GM18511 (cell line): Measurements from ENCODE around the gene ZDHHC4.

Experiments
- ATAC-seq: cut with Tn5 transposase; IDR thresholded peaks from one replicate; pipeline ENCODE4 v1.9.1; 2021; ENCODE audit warnings: mild to moderate bottlenecking, moderate library complexity; ENCODE audit not compliant: unreplicated experiment

ZDHHC4 gene

DNA sequence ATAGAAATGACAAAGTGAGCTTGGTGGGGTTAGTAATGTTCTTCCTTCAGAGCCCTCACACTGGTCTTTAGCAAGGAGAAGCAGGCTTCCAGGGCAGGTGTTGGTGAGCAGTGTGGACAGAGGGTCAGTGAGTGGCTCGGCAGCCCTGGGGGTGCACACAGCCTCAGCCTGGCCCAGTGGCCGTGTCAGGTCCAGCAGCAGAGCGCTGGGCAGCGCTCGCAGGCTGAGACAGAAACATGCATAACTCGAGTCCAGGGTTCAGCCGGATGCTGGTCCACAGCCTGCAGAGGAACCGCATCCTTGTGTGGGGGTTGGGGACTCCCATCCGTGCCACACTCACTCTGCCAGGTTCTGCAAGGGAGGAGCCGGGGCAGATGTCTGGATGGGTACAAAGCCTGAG is 27.2 kb downstream of the ZDHHC4 start:
- ATAC-seq: no peak

DNA sequence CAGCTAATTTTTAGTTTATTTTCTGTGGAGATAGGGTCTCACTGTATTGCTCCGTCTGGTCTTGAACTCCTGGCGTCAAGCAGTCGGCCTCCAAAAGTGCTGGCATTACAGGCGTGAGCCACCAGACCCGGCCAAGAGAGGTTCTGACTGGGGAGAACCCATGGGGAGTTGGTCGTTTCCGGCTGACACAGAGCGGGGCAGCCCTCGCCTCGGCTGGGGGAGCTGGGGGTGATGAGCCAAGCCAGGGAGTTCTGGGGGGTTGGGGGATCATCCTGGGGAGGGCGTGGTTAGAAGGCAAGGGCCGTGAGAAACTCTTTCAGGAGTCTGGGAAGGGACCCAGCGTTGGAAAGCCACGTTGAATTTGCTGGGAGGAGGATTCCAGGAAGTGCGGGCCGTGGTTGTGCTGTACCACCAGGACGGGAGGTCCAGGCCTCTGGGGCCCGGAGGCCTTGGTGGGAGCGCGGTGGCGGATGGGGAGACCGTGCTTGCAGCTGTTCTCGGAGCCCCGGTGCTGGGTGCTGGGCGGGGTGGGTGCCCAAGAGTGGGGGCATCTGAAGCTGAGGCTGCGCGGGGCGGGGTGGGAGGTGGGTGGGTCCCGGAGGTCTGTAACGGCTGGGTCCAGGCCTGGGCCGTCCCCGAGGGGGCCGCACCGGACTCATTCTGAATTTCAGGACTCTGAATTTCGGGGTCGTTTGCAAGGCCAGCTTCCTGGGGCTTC is 29.8 kb downstream of the ZDHHC4 start:
- no peak for ATAC-seq

DNA sequence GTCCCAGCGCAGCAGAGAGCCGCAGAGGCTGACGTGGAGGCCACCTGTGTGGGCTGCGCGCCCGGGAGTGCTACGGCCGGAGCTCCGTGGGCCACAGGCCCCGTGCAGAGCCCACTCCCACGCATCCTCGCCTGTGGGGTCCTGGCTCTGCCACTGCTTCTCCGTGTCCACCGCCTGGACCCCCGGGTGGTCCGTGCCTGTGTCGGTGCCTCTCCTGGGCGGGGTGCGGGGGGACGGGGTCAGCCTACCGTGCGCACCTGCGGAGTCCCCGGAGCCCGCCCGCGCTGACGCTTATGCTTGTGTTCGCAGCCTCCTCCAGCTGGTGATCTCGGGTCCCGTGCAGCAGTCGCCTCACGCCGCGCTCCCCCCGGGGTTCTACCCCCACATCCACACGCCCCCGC is 30.4 kb downstream of the ZDHHC4 start:
- ATAC-seq: no peak

DNA sequence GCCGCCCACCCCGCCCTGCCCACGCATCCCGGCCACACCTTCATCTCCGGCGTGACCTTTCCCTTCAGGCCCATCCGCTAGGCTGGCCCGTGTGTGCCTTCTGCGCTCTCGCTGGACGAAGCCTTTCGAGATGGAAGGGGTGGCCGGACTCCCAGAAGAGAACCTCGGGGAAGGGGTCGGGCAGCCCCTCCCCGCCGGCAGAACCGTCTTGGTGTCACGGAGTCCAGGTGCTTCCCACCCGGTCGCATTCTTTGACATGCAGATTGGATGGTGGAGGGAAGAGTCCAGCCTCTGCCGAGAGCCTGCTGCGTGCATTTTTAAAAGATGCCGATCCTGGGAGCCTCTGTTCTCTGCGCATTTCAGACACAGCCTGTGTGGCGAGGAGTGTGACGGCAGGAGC is 30.8 kb downstream of the ZDHHC4 start:
- ATAC-seq: no peak

DNA sequence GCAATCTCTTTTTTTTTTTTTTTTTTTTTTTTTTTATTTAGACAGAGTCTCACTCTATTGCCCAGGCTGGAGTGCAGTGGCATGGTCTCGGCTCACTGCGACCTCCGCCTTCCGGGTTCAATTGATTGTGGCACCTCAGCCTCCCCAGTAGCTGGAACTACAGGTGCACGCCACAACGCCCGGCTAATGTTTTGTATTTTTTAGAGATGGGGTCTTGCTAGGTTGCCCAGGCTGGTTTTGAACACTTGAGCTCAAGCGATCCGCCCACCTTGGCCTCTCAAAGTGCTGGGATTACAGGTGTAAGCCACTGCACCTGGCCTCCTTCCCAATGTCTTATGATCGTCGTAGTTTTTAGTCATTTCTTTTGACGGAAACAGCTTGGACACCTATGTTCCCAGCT is 31.5 kb downstream of the ZDHHC4 start:
- no peak for ATAC-seq

DNA sequence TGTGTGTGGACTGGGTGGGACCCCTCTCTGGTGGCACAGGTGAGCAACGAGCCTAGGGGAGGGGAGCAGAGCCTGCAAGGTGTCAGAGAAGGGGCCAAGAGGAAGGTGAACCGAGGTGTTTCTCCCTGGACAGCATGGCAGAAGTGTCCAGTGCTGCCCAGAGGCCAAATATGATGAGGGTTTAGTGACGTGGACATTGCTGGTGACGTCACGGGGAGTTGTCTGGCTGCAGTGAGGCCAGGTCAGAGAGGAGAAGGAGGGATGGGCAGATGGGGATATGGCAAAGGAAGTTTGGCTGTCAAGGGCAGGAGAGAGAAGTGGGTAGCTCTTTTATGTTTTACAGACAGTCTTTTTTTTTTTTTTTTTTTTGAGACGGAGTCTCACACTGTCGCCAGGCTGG is 35.6 kb downstream of the ZDHHC4 start:
- no peak for ATAC-seq

DNA sequence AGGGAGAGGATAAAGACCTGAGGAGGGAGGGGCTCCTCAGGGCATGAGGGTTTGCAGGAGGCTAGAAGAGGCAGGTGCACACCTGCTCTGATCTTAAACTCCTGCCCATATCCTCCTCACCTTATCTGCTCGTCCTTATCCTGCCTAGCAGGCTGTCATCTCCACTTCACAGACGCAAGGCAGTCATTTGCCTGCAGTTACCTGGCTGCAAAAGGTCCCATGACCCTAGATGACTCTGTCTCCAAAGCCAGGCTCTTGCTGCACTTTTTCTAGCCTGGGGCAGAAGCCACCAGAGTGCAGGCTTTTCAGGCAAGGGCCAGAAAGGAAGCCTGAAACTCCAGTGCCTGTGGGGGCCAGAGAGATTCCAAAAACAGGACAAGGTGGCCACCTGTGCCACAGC is 36.5 kb downstream of the ZDHHC4 start:
- ATAC-seq: no peak

DNA sequence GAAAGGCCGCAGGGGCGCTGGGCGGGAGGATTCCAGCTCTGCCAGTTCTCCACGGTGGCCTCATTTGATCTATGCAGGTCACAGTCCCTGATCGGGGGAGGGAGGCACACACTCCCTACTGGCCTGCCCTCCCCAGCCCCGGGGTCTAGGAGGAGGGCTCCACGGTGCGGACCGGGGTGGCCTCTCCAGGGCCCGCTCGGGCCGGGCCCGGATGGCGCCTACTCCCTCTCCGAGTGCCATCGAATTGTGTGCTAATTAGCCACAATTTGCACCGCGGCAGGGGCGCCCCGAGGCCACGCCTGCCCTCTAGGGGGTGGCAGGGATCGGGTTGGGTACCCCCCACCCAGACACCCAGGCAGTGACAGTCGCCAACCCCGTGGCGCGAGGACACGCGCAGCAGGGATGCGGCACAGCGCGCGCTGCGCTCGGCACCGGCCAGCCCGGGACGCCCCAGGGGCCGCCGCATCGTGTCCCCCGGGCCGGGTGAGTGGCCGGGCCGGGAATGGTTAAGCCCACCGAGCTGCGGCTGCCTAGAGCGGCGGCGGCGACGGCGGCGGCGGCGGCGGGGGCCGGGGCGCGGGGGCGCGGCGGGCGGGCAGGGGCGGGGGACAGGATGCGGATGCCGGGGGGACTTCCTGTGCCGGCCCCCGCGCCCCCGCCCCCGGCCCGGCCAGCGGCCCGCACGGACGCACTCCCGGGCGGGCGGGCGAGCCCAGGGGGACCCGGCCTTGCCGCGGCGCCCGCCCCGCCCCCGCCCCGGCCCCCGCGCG is 37.9 kb downstream of the ZDHHC4 start, which contains the start of gene ZNF853:
ZNF853 (plus strand) TSS at position 658 of the 770 bp plus-strand sequence. CDS start 565 bp downstream, outside the sequence.
- no peak for ATAC-seq

DNA sequence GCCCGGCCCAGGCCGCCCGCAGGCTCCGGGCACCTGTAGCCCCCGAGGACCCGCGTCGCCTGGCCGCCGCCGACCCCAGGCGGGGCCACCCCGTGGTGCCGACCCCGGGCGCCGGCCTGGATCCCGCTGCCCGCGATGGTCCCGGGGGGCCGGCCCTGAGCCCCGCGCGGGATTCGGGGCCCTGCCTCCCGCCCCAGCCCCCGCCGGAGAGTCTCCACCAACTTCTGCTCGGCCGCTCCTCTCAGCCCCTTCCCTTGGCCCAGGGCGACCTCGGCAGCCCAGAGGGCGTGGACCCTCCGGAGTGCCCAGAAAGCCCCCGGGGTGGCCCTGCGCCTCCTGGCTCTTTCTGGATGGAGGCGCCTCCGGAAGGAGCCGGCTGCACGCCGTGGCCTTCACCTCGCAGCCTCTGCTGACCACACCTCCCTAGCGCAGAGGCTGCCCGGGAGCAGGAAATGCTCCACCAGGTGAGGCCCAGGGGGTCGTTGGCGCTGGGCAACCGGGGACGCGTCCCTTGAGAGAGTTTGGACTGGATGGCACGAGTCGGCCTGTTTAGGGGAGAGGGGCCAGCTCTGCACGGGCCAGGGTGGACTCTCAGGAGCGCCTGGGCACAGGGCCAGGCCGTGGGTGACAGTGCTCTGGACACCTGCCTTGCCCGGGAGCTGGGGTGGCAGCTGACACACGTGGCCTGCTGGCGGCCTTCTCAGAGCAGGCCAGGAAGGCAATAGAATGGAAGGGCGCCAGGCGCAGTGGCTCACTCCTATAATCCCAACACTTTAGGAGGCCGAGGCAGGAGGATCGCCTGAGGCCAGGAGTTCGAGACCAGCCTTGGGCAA is 38.7 kb downstream of the ZDHHC4 start:
- ATAC-seq: no peak

DNA sequence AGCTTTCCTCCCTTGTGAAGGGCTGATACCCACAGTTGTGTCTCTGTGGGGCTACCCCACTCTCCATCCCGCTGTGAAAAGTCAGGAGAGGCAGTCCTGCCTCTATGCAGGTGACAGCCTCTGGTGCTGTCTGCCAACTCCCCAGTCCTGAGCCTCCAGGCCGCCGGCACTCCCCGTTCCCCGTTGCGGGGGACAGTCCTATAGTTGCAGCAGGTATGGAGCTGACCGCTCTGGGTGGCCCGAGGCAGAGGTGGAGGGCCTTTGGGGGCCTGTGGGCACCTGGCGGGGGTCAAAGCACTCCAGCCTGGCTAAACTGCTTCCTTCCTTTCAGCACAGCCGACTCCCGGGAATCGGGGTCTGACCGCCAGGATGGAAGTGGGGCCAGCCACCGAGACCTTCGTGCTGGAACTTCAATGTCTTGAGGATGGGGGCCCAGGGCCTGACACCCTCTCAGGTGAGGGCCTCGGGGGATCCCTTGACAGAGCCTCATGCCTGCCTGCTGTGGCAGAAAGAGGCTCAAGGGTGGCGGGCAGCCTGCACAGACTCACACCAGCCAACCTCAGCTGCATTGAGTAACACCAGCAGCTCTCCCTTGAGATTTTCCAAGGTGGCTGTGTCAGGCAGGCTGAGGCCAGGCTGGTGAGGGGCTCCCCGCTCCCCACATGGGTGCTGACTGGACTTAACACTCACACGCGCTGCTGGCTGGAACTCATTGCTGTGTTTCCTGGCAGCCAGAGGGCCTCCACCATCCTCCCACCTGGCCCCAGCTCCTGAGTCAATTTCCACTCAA is 39.8 kb downstream of the ZDHHC4 start:
- no peak for ATAC-seq

DNA sequence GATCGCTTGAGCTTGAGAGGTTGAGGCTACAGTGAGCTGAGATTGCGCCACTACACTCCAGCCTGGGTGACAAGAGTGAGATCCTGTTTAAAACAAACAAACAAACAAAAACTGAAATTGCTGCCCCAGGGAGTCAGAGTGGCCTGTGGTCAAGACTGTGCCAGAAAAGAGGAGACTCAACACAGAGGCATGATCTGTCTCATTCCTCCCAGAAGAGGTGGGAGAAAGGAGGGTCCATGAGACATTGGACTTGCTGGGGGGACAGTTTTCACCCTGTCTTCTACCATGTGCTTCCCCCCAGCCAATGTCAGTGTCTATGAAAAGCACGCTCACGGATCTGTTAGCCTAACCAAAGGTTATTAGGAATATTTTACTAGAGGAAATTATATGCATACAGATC is 41.4 kb downstream of the ZDHHC4 start:
- ATAC-seq: no peak

DNA sequence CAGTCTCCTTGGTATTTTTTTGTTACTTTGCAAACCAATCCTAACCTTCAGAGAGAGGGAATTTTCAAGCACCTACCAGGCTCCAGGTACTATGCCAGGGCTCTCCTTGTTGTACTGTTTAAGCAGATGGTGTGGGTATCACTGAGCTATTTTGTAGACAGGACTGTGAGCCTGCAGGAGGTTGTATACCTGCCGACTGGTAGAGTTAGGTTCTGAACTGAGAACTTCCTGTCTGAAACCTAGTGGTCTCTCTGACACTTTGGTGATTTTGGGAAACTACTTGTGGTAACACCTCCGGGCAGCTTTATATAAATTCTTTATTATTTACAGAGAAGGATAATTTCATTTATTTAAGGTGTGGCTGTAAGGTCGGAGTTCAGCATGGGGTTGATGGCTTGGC is 42.7 kb downstream of the ZDHHC4 start:
- ATAC-seq: no peak

DNA sequence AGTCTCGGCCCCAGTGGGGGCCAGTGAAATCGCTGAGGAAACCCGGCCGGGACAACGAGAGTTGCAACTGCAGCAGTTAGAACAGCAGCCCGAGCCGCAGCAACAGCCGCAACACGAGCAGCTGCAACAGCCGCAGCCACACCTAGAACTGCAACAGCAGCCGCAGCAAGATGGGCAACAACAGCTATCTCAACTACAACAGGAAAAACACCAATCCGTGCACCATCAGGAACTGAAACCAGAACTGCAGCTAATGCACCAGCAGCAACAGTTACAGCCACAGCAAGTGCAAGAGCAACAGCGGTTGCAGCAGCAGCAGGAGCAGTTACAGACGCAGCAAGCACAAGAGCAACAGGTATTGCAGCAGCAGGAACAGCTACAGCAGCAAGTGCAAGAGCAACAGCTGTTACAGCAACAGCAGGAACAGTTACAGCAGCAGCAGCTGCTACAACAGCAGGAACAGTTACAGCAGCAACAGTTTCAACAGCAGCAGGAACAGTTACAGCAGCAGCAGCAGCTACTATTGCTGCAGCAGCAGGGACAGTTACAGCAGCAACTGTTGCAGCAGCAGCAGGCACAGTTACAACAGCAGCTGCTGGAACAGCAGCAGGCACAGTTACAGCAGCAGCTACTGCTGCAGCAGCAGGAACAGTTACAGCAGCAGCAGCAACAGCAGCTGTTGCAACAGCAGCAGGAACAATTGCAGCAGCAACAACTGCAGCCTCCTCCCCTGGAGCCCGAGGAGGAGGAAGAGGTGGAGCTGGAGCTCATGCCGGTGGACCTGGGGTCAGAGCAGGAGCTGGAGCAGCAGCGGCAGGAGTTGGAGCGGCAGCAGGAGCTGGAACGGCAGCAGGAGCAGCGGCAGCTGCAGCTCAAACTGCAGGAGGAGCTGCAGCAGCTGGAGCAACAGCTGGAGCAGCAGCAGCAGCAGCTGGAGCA is 44.2 kb downstream of the ZDHHC4 start:
- no peak for ATAC-seq

DNA sequence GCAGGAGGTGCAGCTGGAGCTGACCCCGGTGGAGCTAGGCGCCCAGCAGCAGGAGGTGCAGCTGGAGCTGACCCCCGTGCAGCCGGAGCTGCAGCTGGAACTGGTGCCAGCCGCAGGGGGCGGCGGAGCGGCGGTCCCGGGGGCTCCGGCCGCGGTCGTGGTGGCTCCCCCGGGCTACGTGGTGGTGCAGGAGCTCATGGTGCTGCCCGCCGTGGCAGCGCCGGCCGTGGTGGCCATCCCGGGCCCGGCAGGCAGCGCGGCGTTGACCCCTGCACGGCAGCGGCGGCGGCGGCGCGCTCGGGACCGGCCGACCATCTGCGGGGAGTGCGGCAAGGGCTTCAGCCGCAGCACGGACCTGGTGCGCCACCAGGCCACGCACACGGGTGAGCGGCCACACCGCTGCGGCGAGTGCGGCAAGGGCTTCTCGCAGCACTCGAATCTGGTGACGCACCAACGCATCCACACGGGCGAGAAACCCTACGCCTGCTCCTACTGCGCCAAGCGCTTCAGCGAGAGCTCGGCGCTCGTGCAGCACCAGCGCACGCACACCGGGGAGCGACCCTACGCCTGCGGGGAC is 45.0 kb downstream of the ZDHHC4 start:
- no peak for ATAC-seq

DNA sequence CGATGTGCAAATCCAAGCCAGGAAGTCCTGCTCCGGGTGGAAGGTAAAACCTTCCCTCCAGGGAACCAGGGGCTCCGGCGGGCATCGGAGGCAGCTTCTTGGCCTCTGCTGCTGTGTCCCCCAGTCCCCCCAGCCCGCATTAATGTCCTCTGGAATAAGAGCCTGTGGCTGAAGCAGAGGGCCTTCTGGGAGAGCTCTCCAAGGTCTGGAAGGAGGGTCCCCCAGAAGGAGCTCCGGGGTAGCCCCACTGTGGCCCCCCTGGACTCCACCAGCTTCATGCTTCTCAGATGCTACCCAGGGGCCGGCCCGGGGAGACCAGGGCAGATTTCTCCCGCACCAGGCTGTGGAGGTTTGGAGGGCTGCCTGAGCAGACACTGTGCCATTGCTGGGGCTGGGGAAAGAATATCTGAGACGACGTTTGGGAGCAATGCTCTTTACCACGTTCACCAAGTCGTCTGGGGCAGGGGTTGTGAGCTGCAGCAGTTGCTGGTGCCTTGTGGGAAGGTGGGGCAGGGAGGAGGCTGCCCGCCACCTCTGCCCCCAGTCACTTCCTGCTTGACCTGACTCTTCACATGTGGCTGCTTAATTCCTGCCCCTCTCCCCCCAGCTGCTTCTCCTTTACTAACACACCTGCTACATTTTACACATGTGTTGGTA is 46.5 kb downstream of the ZDHHC4 start:
- peak; percentile 69 for ATAC-seq

DNA sequence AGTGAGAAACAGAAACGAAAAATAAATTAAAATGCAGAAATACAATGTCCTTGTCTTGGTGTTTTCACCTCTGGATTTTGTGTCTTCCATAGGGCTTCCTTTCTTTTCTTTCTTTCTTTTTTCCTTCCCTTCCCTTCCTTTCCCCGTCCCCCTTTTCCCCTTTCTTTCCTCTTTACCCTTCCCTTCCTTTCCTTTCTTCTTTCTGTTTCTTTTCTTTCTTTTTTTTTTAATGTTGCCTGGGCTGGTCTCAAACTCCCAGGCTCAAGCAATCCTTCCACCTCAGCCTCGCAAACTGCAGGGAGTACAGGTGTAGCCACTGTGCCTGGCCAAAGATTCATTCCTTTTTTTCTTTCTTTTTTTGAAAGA is 47.0 kb downstream of the ZDHHC4 start:
- no peak for ATAC-seq

DNA sequence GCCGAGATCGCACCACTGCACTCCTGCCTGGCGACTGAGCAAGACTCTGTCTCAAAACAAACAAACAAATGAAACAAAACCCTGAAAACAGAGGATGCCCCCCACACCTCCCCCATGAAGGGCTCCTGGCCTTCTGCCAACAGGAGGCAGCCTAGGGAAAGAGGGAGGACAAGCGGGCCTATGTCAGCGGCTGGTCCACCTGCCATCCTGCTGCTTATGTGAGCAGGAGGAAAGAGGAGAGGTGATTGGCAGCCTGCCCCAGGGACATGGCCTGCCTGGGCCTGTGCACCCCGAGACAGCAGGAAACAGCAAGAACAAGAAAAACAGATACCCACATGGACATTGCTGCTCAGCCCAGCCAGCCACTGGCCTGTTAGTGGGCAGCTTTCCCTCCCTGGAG is 50.8 kb downstream of the ZDHHC4 start:
- ATAC-seq: no peak

DNA sequence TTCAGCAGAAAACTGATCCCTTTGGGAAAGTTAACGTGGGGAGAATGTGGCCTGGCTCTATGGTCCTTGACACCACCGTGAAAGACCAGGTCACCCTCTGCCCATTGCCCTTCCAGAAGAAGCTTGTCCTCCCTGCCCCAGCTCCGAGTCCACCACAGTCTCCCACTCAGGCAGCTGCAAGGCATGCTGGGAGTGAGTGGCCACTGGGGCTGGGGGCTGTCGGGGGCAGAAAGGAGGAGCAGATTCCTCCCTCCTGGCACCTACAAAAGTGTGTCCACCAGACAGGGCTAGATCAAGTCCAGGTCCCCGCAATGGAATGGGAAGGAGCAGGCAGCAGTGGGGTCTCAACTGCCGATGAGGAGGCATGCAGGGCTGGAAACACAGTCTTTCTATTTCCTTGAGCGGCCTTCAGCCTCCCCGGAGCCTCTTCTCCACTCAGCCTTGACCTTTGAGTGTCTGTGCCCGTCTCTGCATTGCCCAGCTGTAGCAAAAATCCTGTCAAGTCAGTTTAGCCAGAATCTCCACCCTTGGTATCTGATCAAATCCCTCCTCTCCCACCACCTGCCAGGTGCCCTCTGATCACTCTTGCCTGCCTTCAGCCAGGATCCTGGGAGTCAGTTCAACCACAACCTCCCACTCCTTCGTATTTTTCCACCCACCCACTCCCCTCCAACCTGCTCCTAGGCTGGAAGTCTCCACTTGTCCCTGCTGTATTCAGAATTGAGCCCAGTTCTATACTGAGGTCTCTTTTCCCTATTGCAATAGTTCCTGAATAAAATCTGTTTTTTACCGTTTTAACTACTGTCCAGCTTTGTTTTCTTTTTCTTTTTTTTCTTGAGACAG is 53.0 kb downstream of the ZDHHC4 start:
- no peak for ATAC-seq
